Parathyroid adenoma (tissue), 2 donors: ENCODE measurements around the gene KITLG.

ENCODE experiments used
- H2AFZ ChIP-seq: fragments of 300-600 bp; sonication (generic); one replicate; pipeline ENCODE4 v1.7.0; 2017; ENCODE audit warnings: antibody characterized with exemption, mild to moderate bottlenecking
- H3K27ac ChIP-seq: fragments of 300-600 bp; sonication (generic); one replicate; pipeline ENCODE4 v1.7.0; 2017
- H3K27me3 ChIP-seq: fragments of 300-600 bp; sonication (generic); one replicate; pipeline ENCODE4 v1.7.0; 2017; ENCODE audit warnings: low read length; ENCODE audit not compliant: control insufficient read depth, insufficient read depth
- H3K36me3 ChIP-seq: fragments of 300-600 bp; sonication (generic); one replicate; pipeline ENCODE4 v1.7.0; 2017; ENCODE audit warnings: low read length; ENCODE audit not compliant: control insufficient read depth, insufficient read depth
- H3K4me1 ChIP-seq: fragments of 300-600 bp; sonication (generic); one replicate; pipeline ENCODE4 v1.7.0; 2017; ENCODE audit warnings: control low read depth
- H3K4me2 ChIP-seq: fragments of 300-600 bp; sonication (generic); one replicate; pipeline ENCODE4 v1.7.0; 2017; ENCODE audit warnings: low read length
- H3K4me3 ChIP-seq: fragments of 300-600 bp; sonication (generic); one replicate; pipeline ENCODE4 v1.7.0; 2017; ENCODE audit warnings: low read depth, low read length
- H3K79me2 ChIP-seq: fragments of 300-600 bp; sonication (generic); one replicate; pipeline ENCODE4 v1.7.0; 2017; ENCODE audit warnings: control low read depth
- H3K9ac ChIP-seq: fragments of 300-600 bp; sonication (generic); one replicate; pipeline ENCODE4 v1.7.0; 2017; ENCODE audit warnings: mild to moderate bottlenecking
- H3K9me3 ChIP-seq: fragments of 300-600 bp; sonication (generic); one replicate; pipeline ENCODE4 v1.7.0; 2017; ENCODE audit warnings: low read length; ENCODE audit not compliant: control insufficient read depth
- TF ChIP-seq, protein P1 (sequence below): fragments of 300-600 bp; sonication (generic); IDR thresholded peaks from one replicate; pipeline ENCODE4 v1.7.0; 2017; ENCODE audit warnings: antibody characterized with exemption, mild to moderate bottlenecking
- donor health status: primary hyperparathyroidism.

Gene KITLG

DNA sequence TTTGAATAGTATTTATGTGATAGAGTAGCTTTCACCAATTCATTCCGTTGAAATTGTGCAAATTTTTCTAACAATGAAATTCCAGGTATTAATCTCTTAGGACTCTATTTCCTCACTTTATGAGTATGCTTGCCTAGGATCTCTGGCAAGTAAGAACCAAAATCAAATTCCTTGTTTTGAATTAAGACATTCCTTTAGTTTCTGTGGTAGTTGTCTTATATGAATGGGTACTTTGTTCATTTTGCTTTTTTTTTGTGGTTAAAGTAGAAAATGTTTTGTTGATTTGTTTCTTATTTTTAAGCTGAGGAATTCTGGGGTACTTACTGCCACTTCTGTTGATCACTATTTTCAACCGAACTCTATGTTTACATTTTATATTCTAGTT, 59.8 kb downstream of the KITLG start:
- H3K4me2 ChIP-seq, result no peak overlapping the region
- no peaks in the 10 kb centered on the region for H3K27me3 ChIP-seq
- no peaks in the 10 kb centered on the region for H3K36me3 ChIP-seq
- H3K9me3 ChIP-seq, result no peaks in the 10 kb centered on the region
- no peak overlapping the region for H3K9ac ChIP-seq
- H3K27ac ChIP-seq, result no peak overlapping the region
- TF ChIP-seq, protein P1, sequence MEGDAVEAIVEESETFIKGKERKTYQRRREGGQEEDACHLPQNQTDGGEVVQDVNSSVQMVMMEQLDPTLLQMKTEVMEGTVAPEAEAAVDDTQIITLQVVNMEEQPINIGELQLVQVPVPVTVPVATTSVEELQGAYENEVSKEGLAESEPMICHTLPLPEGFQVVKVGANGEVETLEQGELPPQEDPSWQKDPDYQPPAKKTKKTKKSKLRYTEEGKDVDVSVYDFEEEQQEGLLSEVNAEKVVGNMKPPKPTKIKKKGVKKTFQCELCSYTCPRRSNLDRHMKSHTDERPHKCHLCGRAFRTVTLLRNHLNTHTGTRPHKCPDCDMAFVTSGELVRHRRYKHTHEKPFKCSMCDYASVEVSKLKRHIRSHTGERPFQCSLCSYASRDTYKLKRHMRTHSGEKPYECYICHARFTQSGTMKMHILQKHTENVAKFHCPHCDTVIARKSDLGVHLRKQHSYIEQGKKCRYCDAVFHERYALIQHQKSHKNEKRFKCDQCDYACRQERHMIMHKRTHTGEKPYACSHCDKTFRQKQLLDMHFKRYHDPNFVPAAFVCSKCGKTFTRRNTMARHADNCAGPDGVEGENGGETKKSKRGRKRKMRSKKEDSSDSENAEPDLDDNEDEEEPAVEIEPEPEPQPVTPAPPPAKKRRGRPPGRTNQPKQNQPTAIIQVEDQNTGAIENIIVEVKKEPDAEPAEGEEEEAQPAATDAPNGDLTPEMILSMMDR, result no peak
- H3K4me3 ChIP-seq, result no peak overlapping the region
- no peaks in the 10 kb centered on the region for H3K4me1 ChIP-seq
- no peak overlapping the region for H2AFZ ChIP-seq
- H3K79me2 ChIP-seq, result no peaks in the 10 kb centered on the region

DNA sequence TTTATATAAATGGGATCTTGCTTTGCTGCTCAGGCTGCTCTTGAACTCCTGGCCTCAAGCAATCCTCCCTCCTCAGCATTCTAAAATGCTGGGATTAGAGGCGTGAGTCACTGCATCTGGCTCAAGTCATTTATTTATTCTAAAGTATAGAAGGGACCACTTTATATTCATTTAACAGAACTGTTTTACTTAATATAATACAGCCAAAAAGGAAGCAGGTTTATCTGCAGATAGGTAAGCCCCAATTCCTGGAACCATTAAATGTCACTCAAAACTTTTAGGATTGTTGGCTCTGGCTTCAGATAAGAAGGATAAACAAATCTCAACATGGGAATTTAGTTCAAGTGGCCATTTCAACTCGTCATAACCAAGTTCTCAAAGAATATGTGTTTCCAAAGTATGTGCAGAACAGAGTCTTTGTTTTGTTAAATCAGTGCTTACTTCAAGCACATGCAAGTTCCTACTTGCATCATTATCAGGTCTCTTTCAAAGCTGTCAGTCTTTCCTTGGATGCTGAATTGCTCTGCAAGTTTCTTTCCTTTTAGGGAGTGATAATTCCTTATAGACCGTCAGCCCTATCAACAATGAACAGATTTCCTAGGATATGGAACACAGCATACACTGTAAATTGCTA, 60.4 kb downstream of the KITLG start:
- no peaks in the 10 kb centered on the region for H3K36me3 ChIP-seq
- no peak overlapping the region for H3K9ac ChIP-seq
- H3K27ac ChIP-seq, result no peak overlapping the region
- H2AFZ ChIP-seq, result no peak overlapping the region
- no peaks in the 10 kb centered on the region for H3K9me3 ChIP-seq
- no peak overlapping the region for H3K4me2 ChIP-seq
- TF ChIP-seq, protein P1, result no peak
- no peaks in the 10 kb centered on the region for H3K4me1 ChIP-seq
- H3K27me3 ChIP-seq, result no peaks in the 10 kb centered on the region
- no peak overlapping the region for H3K4me3 ChIP-seq
- H3K79me2 ChIP-seq, result no peaks in the 10 kb centered on the region

DNA sequence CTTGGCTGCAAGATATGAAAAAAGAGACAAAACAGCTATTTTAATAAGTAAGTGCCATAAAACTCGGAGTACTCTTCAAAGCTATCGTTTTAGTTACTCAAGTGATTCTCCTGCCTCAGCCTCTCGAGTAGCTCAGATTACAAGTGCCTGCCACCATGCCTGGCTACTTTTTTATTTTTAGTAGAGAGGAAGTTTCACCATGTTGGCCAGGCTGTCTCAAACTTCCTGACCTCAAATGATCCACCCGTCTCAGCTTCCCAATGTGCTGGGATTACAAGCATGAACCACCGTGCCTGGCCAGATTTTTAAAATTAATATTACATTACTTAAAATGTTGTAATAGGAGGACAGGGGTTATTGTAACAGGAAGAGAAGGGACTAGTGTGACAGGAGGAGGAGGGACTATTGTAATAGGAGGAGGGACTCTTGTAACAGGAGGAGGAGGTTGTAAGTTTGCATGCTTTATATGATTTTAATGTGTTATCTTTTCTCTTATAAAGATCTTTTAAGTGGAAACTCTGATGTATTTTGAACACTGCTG, 61.3 kb downstream of the KITLG start:
- no peak overlapping the region for H3K9ac ChIP-seq
- H2AFZ ChIP-seq, result no peak overlapping the region
- TF ChIP-seq, protein P1, result no peak
- H3K36me3 ChIP-seq, result no peaks in the 10 kb centered on the region
- no peaks in the 10 kb centered on the region for H3K79me2 ChIP-seq
- no peak overlapping the region for H3K27ac ChIP-seq
- no peaks in the 10 kb centered on the region for H3K9me3 ChIP-seq
- H3K4me1 ChIP-seq, result no peaks in the 10 kb centered on the region
- no peak overlapping the region for H3K4me3 ChIP-seq
- no peaks in the 10 kb centered on the region for H3K27me3 ChIP-seq
- H3K4me2 ChIP-seq, result no peak overlapping the region

GRCh38 chr12:88516811-88517210, 63.5 kb downstream of the KITLG start:
- no peaks in the 10 kb centered on the region for H3K9me3 ChIP-seq
- H3K9ac ChIP-seq, result no peak overlapping the region
- H3K79me2 ChIP-seq, result no peaks in the 10 kb centered on the region

More at GRCh38 chr12:88516811-88517210, 63.5 kb downstream of the KITLG start:
- no peaks in the 10 kb centered on the region for H3K4me1 ChIP-seq
- TF ChIP-seq, protein P1, result no peak
- no peak overlapping the region for H3K27ac ChIP-seq
- H3K36me3 ChIP-seq, result no peaks in the 10 kb centered on the region
- no peaks in the 10 kb centered on the region for H3K27me3 ChIP-seq
- H3K4me2 ChIP-seq, result no peak overlapping the region
- H2AFZ ChIP-seq, result no peak overlapping the region
- H3K4me3 ChIP-seq, result no peak overlapping the region
